NCI-H446 (cell line): ENCODE results near the gene SART3.

Experiments used
- DNase-seq, 2 experiments: peaks; one replicate each; lab custom pipeline; 2025; lab: John Stamatoyannopoulos, UW

The SART3 gene, protein sequence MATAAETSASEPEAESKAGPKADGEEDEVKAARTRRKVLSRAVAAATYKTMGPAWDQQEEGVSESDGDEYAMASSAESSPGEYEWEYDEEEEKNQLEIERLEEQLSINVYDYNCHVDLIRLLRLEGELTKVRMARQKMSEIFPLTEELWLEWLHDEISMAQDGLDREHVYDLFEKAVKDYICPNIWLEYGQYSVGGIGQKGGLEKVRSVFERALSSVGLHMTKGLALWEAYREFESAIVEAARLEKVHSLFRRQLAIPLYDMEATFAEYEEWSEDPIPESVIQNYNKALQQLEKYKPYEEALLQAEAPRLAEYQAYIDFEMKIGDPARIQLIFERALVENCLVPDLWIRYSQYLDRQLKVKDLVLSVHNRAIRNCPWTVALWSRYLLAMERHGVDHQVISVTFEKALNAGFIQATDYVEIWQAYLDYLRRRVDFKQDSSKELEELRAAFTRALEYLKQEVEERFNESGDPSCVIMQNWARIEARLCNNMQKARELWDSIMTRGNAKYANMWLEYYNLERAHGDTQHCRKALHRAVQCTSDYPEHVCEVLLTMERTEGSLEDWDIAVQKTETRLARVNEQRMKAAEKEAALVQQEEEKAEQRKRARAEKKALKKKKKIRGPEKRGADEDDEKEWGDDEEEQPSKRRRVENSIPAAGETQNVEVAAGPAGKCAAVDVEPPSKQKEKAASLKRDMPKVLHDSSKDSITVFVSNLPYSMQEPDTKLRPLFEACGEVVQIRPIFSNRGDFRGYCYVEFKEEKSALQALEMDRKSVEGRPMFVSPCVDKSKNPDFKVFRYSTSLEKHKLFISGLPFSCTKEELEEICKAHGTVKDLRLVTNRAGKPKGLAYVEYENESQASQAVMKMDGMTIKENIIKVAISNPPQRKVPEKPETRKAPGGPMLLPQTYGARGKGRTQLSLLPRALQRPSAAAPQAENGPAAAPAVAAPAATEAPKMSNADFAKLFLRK

DNA sequence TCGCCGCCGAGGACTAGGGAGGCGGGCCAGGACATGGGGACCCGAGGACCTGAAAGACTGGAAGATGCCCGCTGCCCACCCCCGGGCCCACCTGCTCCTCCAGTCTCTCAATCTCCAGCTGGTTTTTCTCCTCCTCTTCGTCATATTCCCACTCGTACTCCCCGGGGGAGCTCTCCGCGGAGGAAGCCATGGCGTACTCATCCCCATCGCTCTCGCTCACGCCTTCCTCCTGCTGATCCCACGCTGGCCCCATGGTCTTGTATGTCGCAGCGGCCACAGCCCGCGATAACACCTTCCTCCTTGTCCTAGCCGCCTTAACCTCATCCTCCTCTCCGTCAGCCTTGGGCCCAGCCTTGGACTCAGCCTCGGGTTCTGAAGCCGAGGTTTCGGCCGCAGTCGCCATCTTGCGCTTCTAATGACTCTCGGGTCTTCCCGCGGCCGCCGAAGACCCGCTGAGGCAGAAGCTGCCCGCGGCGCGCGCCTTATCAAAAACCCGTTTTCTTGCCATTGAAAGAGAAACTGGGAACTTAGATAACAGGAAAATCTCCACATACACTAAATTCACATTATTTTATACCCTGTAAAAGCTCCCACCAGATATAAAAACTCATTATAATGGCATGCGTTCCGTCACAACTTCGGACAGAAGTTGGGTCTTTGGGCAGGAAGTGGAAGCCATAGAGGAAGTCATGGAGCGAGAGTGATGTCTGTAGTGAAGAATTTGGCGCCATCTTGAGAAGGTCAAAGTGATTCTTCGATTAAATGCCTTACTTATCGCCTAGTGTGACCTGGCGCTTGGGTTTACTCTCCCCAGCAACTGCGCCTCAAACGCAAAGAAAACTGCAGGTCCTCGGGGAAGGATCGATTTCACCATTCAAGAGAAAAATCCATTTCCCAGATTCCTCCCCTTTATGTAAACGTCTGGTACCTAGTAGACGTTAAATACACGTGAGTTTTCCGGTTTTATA is at the start of gene SART3:
Gene SART3 (minus strand): TSS at position 422 of the 968 bp plus-strand sequence. CDS start 19 bp downstream, at position 403.
- peak; percentile 89 to 93 for DNase-seq

DNA sequence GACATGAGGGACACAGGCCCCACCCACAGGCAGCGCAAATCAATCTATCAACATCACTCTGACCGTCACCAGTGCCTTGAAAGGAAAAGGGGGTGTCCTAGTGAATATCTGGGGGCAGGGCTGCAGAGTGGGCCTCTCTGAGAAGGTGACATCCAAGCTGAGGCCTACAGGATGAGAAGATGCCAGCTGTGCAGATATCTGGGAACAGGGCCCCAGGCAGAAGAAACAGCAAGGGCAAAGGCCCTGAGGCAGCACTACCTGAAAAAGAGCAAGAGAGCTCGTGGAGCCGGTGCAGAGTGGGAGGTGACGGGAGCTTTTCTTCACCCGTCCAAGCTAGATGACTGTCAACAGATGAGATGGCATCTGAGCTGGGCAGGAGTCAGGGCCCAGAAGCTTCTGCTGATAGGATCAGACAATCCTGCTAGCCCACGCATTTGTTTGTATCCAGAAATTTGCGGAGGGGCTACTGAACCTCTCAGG is 49.4 kb upstream of the SART3 start:
- DNase-seq, result no peak

DNA sequence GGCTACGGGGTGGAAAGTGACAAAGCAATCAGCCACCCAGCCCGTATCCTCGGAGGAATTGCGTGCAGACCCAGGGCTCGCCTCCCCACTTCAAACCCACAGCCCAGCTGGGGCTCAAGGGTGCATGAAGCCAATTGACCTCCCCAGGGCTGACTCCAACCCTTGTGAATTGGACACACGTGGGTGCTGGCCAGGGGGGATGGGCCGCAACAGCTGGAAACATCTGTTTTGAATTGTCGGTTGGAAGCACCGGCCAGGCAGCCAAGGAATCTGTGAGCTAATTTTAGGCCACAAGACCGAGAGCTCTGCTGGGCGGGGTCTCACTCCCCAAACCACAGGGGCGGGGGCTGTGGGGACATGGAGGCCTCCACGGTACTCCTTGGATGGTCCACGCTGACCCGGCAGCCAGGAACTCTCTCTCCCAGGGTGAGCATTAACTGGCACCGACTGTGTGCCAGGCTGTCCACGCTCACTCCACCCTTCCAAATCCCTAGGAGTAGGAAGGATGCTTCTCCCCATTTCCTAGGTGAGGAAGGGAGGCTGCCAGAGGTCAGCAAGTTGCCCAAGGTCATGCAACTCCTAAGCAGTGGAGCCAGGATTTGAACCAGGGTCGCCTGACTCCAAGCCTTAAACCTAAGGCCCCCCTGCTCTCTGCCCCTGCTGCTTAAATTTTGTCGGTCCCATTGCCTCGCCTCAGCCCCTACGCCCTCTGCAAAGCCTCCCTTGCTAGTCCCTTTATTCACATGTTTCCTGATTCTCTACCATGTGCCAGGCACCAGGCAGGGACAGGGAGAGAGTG is 48.8 kb upstream of the SART3 start:
- no peak for DNase-seq

DNA sequence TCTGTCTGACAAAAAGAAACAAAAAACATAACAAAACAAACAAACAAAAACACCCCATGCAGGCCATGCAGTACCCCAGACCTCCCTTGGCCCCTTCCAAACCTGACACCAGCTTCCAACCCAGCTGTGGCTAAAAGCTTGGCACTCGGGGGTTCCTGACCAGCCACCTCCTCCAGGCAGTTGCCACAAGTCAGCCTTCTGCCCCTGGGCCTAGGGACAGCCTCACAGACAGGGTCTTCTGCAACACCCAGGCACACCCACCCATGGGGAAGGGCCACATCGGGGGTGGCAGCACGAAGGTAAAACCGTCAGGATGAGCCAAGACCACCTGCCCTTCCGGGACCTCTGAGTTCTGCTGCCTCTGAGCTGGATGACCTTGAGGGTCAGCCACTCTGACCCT is 47.6 kb upstream of the SART3 start:
- DNase-seq, result no peak

GRCh38 chr12:108607981-108608600 is 47.1 kb upstream of the SART3 start:
- no peak for DNase-seq

- DNase-seq, result no peak
Measured at GRCh38 chr12:108606492-108606891, 45.5 kb upstream of the SART3 start.

DNA sequence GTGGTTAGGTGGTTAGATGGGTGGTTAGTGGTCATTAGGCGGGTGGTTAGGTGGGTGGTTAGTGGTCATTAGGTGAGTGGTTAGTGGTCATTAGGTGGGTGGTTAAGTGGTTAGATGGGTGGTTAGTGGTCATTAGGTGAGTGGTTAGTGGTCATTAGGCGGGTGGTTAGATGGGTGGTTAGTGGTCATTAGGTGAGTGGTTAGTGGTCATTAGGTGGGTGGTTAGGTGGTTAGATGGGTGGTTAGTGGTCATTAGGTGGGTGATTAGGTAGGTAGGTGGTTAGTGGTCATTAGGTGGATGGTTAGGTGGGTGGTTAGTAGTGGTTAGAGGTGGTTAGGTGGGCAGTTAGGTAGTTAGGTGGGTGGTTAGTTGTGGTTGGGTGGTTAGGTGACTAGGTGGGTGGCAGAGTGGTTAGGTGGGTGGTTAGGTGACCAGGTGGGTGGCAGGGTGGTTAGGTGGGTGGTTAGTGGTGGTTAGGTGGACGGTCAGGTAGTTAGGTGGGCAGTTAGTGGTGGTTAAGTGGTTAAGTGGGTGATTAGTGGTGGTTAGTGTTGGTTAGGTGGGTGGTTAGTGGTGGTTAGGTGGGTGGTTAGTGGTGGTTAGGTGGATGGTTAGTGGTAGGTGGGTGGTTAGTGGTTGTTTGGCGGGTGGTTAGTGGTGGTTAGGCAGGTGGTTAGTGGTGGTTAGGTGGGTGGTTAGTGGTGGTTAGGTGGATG is 44.9 kb upstream of the SART3 start:
- no peak for DNase-seq

DNA sequence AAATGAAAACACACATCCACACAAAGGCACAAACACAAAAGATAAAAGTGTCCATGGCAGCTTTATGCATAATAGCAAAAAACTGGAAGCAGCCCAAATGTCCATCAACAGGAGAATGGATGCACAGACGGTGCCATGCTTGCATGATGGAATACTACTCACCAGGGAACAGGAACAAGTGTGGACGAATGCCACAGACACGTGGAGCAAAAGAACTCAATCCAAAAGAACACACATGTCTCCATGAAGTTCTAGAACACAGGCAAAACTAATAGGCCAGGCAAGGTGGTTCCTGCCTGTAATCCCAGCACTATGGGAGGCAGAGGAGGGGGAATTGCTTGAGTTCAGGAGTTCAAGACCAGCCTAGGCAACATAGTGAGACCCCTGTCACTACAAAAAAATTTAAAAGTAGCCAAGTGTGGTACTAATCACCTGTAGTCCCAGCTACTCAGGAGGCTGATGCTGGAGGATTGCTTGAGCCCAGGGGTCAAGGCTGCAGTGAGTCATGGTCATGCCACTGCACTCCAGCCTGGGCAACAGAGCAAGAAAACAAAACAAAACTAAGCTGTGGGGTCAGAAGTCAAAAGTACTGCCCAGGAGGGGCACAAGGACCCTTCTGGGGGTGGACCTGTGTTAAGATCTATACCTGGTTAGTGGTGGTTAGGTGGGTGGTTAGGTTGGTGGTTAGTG is 44.2 kb upstream of the SART3 start:
- DNase-seq, result no peak

GRCh38 chr12:108604208-108604941 is 43.4 kb upstream of the SART3 start:
- no peak for DNase-seq

GRCh38 chr12:108603743-108604142 is 42.8 kb upstream of the SART3 start:
- DNase-seq, result no peak

DNA sequence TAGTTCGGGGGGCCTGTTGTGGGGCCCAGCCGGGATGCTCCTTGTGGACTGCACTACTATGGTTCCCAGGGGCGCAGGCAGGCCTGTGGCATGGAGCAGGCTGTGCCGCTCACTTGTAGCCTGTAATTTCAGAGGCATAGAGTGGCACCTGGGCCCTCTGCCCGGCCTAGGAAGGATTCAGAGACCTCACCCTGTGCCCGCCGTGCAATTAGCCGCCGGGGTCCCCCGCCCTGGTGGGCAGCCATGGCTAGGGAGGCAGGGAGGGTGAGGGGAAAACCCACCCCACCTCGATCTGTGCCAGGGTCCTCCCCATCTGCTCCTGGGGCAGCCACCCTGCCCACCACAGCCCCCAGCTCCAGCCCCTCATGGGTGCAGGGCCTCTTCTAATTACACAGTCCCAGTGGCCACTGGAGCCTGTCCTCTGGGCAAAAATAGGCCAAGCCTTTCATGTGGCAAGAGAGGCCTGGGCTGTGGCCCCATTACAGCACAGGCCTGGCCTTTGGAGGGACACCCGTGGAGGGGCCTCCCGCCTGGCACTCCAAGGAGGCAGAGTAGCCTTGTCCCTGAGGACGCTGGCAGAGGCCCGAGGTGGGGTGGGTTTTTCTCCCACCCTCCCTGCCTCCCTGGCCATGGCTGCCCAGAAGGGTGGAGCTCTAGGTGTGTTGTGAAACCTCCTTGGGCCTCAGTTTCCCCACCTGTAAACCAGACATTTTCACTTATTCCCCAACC is 42.2 kb upstream of the SART3 start:
- DNase-seq, result no peak

- no peak for DNase-seq
Measured at GRCh38 chr12:108602209-108602705, 41.3 kb upstream of the SART3 start.

GRCh38 chr12:108600702-108601007 is 39.7 kb upstream of the SART3 start:
- no peak for DNase-seq

GRCh38 chr12:108599948-108600701 is 39.2 kb upstream of the SART3 start:
- DNase-seq, result no peak

DNA sequence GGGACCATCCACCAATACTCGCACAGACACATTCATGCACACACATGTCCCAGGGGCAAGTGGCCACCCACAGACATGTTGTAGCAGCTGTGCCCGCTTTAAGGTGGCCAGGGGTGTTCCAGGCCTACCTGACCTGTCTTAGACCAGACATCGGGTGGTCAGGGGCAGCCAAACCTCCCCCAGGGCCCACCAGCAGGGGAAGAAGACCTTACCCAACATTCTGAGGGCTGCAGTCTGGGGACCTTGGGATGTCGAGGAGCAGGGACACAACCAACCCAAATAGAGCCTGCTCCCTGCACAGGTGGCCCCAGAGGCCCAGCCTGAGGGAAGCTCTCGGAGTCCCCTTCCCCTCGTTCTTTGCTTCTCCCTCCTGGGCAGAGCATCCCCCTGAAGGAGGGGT is 38.6 kb upstream of the SART3 start:
- no peak for DNase-seq

DNA sequence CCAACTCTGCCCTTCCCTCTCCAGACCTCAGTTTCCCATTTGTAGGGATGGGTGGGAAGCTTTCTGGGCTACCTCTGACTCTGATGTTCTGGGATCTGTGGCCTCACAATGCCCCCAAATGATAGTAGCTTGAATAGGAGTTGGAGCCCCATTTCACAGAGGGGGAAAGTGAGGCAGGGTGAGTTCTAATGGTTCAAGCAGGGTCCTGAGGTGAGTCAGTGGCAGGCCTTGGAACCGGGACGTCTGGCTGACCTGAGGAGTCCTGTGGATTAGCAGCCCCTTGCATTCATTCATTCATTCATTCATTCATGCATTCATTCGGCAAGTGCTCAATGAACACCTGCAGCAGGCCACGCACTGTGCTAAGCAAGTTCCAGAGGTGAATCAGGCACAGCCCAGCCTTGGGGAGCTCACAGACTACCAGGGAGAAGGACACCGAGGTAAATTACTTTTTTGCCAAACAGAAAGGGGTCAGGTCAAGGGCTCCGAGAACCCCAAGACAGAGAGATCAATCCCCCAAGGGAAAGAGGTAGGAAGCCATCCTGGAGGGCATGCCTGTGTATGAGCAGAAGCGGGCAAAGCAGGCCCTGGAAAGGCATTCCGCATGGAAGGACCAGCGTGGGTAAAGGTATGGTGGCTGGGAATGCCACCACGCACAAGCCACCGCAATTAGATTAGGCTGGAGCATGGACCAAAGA is 37.7 kb upstream of the SART3 start:
- DNase-seq, result no peak
